ENCODE results near the gene PTMS. TPM values are rescaled to one million over a fixed set of nuclear protein-coding genes. Genes with fewer than 3 reads are reported as not detected.

Gene PTMS
- total and polyA plus RNA-seq, 2 of the 13 experiments (the other 11 are each of a cell fraction or from before 2014, with no cell fraction given): 40.5 to 82.4 TPM

DNA sequence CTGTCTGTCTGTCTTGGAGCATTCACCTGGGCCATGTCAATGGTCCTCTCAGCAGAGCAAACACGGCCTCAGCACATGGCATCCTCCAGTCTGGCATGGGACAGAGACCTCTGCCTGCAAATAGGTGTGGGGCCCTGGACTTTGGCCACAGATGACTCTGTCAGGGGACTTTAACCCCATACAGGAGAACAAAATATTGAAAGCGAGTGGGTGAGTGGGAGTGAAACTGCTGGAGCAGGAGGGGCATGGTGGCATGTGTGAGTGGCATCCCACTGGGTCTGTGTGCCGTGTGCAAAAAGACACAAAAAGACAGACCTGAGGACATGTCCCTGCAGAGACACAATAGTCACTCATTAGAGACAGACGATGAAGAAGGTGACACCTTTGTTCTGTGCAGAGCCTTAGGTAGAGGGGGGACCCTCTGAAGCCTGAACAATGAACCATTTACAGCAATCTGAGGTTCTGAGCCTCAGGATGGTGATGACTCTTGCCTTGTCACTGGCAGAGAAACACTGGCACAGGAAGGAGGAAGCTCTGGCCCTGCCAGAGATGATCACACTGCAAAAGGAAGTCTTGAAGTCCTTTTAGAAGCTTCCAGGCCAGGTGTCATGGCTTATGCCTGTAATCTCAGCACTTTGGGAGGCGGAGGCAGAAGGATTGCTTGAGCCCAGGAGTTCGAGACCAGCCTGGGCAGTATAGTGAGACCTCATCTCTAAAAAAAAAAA, 13.7 kb downstream of the PTMS start:
- H3K4me2 ChIP-seq (ENCODE audit: low read depth, low read length): peak overlapping the region; percentile 69
- in situ Hi-C loops (cut with HindIII; ENCODE audit: extremely low pct_ligation_motif_present, low pct_unique_long_range_greater_than_20kb) (loop anchor here (5.0 kb wide), 1 partner anchor 33 kb away; no protein-coding TSS in a partner anchor), intact Hi-C loops (cut with micrococcal nuclease; ENCODE audit: unreplicated experiment) (loop anchor here (1.0 to 2.0 kb wide), 3 partner anchors 27 to 45 kb away; partner anchors contain the start of gene MLF2)
- H3K27ac ChIP-seq (ENCODE audit: extremely low read length, insufficient read depth, low read length): no peak overlapping the region
- BruUV-seq (replicated peaks): no TSS peak
- H2AFZ ChIP-seq (ENCODE audit: low read length): no peak overlapping the region
- WGBS (ENCODE audit: low lambda C conversion rate): 36% methylated on average over 5 of the region's 6 CpGs
- POLR2A ChIA-PET: interaction anchor here (0.6 to 3.3 kb wide), 5 partner anchors 9 to 26 kb away, joined by 3 to 28 read pairs (median 11); partner anchors contain the start of genes MLF2 and PTMS
- H3K9me3 ChIP-seq (ENCODE audit: low read length): no peaks in the 10 kb centered on the region
- FAIRE-seq: no peak
- H3K4me1 ChIP-seq (ENCODE audit: insufficient read depth, low read length): peaks cover 83% of the 10 kb centered on the region
- DNase-seq (ENCODE audit: low spot score): peak; percentile 39
- H4K20me1 ChIP-seq (ENCODE audit: insufficient read depth, low read length): no peaks in the 10 kb centered on the region
- no peak overlapping the region for H3K9ac ChIP-seq (ENCODE audit: insufficient read depth, low read depth, low read length)
- CTCF ChIA-PET (ENCODE audit: low intra/inter-chr PET ratio, low total read pairs): interaction anchor here (1.3 to 2.9 kb wide), 3 partner anchors 13 to 44 kb away, joined by 4 to 54 read pairs (median 16); partner anchors contain the start of gene MLF2
- ATAC-seq: peak; percentile 29
- peaks cover 2 to 16% of the 10 kb centered on the region in 2 experiments; a peak in 2 of 5 replicates for H3K27me3 ChIP-seq (ENCODE audit: control insufficient read depth in 1 of 2, insufficient read depth in 2 of 2, low read length in 2 of 2)
- no peaks in the 10 kb centered on the region for H3K79me2 ChIP-seq (ENCODE audit: insufficient read depth, low read length)
- peak overlapping the region in 1 of 3 experiments; percentile 47; a peak in 2 of 6 replicates for H3K4me3 ChIP-seq (replicated peaks in 1 of 3; ENCODE audit: insufficient read depth in 1 of 3, low read depth in 2 of 3, low read length in 3 of 3)
- no peaks in the 10 kb centered on the region for H3K36me3 ChIP-seq (replicated peaks in 1 of 2; ENCODE audit: control insufficient read depth in 1 of 2, insufficient read depth in 2 of 2, low read length in 2 of 2)
- TF ChIP-seq IKZF5 (CRISPR knock-in tag; IDR thresholded peaks at IDR 0.05): no peak
- peak; percentile 18; the same call in 1 of the 2 replicates for TF ChIP-seq SOX13 (IDR thresholded peaks at IDR 0.05)
- no peak for TF ChIP-seq SOX13 (CRISPR knock-in tag; conservative IDR thresholded peaks at IDR 0.05 in 1 of 2, IDR thresholded peaks at IDR 0.05 in 1 of 2)
- TF ChIP-seq, protein P1, sequence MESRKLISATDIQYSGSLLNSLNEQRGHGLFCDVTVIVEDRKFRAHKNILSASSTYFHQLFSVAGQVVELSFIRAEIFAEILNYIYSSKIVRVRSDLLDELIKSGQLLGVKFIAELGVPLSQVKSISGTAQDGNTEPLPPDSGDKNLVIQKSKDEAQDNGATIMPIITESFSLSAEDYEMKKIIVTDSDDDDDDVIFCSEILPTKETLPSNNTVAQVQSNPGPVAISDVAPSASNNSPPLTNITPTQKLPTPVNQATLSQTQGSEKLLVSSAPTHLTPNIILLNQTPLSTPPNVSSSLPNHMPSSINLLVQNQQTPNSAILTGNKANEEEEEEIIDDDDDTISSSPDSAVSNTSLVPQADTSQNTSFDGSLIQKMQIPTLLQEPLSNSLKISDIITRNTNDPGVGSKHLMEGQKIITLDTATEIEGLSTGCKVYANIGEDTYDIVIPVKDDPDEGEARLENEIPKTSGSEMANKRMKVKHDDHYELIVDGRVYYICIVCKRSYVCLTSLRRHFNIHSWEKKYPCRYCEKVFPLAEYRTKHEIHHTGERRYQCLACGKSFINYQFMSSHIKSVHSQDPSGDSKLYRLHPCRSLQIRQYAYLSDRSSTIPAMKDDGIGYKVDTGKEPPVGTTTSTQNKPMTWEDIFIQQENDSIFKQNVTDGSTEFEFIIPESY (CRISPR knock-in tag; IDR thresholded peaks at IDR 0.05): no peak
- TF ChIP-seq, protein P2, sequence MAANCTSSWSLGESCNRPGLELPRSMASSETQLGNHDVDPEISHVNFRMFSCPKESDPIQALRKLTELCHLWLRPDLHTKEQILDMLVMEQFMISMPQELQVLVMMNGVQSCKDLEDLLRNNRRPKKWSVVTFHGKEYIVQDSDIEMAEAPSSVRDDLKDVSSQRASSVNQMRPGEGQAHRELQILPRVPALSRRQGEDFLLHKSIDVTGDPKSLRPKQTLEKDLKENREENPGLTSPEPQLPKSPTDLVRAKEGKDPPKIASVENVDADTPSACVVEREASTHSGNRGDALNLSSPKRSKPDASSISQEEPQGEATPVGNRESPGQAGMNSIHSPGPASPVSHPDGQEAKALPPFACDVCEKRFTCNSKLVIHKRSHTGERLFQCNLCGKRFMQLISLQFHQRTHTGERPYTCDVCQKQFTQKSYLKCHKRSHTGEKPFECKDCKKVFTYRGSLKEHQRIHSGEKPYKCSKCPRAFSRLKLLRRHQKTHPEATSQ (CRISPR knock-in tag; IDR thresholded peaks at IDR 0.05; ENCODE audit: borderline replicate concordance): no peak
- no peak for TF ChIP-seq RELA (CRISPR knock-in tag; IDR thresholded peaks at IDR 0.05)
- no peak for TF ChIP-seq KLF12 (CRISPR knock-in tag; IDR thresholded peaks at IDR 0.05; ENCODE audit: borderline replicate concordance)
- TF ChIP-seq ZNF468 (CRISPR knock-in tag; IDR thresholded peaks at IDR 0.05): no peak
- peak; percentile 64; the same call in 1 of the 2 replicates for TF ChIP-seq HDAC1 (CRISPR knock-in tag; IDR thresholded peaks at IDR 0.05)
- no peak for TF ChIP-seq HES4 (CRISPR knock-in tag; IDR thresholded peaks at IDR 0.05; ENCODE audit: borderline replicate concordance)
- no peak for TF ChIP-seq ASH2L (IDR thresholded peaks at IDR 0.05; ENCODE audit: insufficient read length, low read depth, low read length)
- 0 out of 2 replicates have a peak, but pooled peaks have one; percentile 12 for TF ChIP-seq MYPOP (CRISPR knock-in tag; IDR thresholded peaks at IDR 0.05)
- peak; percentile 79; the same call in 1 of the 2 replicates for TF ChIP-seq HNRNPL (IDR thresholded peaks at IDR 0.05; ENCODE audit: low read depth, low read length)
- no peak for TF ChIP-seq RBFOX2 (IDR thresholded peaks at IDR 0.05; ENCODE audit: low read depth, low read length)
- TF ChIP-seq ZNF557 (CRISPR knock-in tag; IDR thresholded peaks at IDR 0.05): no peak

Measured in HepG2 (cell line).